Gastroesophageal sphincter (tissue), 3 donors: ENCODE data around the gene SPATA32.

Experiments used
- CTCF ChIP-seq, 4 experiments: fragments of 200-600 bp in 2 of 4; fragments of 450-650 bp in 2 of 4; sonication (generic) in 1 of 4; IDR thresholded peaks; one replicate each; pipeline ENCODE4 v1.5.1; 2017 to 2019; ENCODE audit warnings: antibody characterized with exemption in 4 of 4, mild to moderate bottlenecking in 2 of 4, moderate library complexity in 2 of 4
- EP300 ChIP-seq: sonication (generic); formaldehyde crosslinking; IDR thresholded peaks from one replicate; pipeline ENCODE4 v1.6.1; 2017; ENCODE audit warnings: antibody characterized with exemption, mild to moderate bottlenecking
- POLR2AphosphoS5 ChIP-seq: sonication (generic); formaldehyde crosslinking; IDR thresholded peaks from one replicate; pipeline ENCODE4 v1.6.1; 2017; ENCODE audit warnings: antibody characterized with exemption

GRCh38 chr17:45293413-45294211, 31.7 kb upstream of the SPATA32 start:
- TF ChIP-seq CTCF (IDR thresholded peaks at IDR 0.05): peak in 1 of 4 experiments; percentile 17
- peak; percentile 90 for TF ChIP-seq POLR2AphosphoS5
- no peak for TF ChIP-seq EP300
